ENCODE data around the gene FAM162A.

Gene FAM162A

DNA sequence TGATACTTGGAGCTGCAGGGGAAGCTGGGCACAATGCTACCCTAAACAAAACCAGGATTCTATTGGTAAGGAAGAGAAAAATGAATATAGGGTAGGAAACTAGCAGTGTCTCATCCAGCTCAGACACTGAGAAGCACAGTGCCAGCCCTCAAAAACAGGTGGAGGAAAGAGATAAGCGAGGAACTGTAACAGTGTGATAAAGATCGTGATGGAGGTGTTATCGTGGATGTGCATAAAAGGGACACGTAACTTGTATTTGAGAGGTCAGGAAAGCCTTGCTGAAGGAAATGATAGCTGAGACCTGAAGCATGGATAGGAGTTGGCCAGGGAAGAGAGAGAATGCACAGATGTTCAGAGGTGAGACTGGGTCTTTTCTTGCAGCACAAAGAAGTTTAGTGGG is 28.4 kb upstream of the FAM162A start:
- Histone ChIP-seq H3K79me1 (ENCODE audit: low read length) (no peaks in the 10 kb centered on the region), H3K4me1 (ENCODE audit: control insufficient read depth in 1 of 2, insufficient read depth in 2 of 2, low read length in 2 of 2) (no peaks in the 10 kb centered on the region), H2BK5ac (ENCODE audit: low read depth, low read length, poor library complexity) (no peak overlapping the region), H3K27ac (ENCODE audit: low read depth, low read length) (no peak overlapping the region), H2BK120ac (ENCODE audit: insufficient read depth, low read length, poor library complexity) (no peak overlapping the region), H4K12ac (ENCODE audit: low read depth, low read length) (no peak overlapping the region), H3K4ac (ENCODE audit: low read depth, low read length) (no peak overlapping the region), H3K36me3 (ENCODE audit: control insufficient read depth in 1 of 2, insufficient read depth in 2 of 2, low read length in 2 of 2) (peaks cover 0 to 2% of the 10 kb centered on the region in 2 experiments), H3K9ac (ENCODE audit: low read length) (no peak overlapping the region), H3K14ac (ENCODE audit: low read length) (no peak overlapping the region), H3K23ac (ENCODE audit: low read length) (no peak overlapping the region), H3K79me2 (ENCODE audit: control insufficient read depth, insufficient read depth, low read length, poor library complexity) (no peaks in the 10 kb centered on the region), H3K9me3 (ENCODE audit: insufficient read depth, low read depth, low read length) (no peaks in the 10 kb centered on the region), H3K27me3 (ENCODE audit: insufficient read depth, low read length) (no peaks in the 10 kb centered on the region), H2AK5ac (ENCODE audit: low read length) (no peak overlapping the region), H3K4me2 (ENCODE audit: low read length) (no peak overlapping the region), H4K91ac (ENCODE audit: low read depth, low read length) (no peak overlapping the region), H2AFZ (ENCODE audit: insufficient read depth, low read length, poor library complexity) (no peak overlapping the region), H3K4me3 (ENCODE audit: low read depth, low read length) (no peak overlapping the region), H3K18ac (ENCODE audit: low read length) (no peak overlapping the region), H2BK12ac (ENCODE audit: low read length) (no peak overlapping the region), H4K8ac (ENCODE audit: low read depth, low read length) (no peak overlapping the region)
- peak in 1 of 2 donors; percentile 47 for DNase-seq
- 90% methylated on average over 4 of the region's 4 CpGs for WGBS (ENCODE audit: extremely low coverage, insufficient coverage, insufficient read length)

DNA sequence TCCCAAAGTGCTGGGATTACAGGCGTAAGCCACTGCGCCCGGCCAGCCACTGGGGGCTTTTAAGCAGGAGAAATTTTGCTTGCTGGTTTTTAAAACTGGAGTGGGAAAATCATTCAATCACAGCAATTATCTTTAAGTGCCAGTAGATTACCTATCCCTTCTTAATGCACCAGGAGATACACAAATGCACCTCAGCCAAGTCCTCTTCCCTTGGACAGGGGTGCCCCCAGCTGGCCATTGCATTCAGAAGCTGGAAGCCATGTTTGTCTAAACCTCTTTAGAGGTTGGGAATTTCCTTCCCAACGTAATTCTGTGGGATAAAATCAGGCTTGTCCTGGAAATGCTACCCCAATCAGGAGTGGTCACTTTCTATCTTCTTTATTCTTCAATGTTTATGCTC is 27.6 kb upstream of the FAM162A start:
- no peaks in the 10 kb centered on the region for H3K79me2 ChIP-seq (ENCODE audit: control insufficient read depth, insufficient read depth, low read length, poor library complexity)
- H3K14ac ChIP-seq (ENCODE audit: low read length) = no peak overlapping the region
- H3K27me3 ChIP-seq (ENCODE audit: insufficient read depth, low read length) = no peaks in the 10 kb centered on the region
- H4K12ac ChIP-seq (ENCODE audit: low read depth, low read length) = no peak overlapping the region
- H3K23ac ChIP-seq (ENCODE audit: low read length) = no peak overlapping the region
- H3K27ac ChIP-seq (ENCODE audit: low read depth, low read length) = no peak overlapping the region
- no peak overlapping the region for H2AK5ac ChIP-seq (ENCODE audit: low read length)
- H3K4me2 ChIP-seq (ENCODE audit: low read length) = no peak overlapping the region
- H3K4me3 ChIP-seq (ENCODE audit: low read depth, low read length) = no peak overlapping the region
- no peaks in the 10 kb centered on the region for H3K9me3 ChIP-seq (ENCODE audit: insufficient read depth, low read depth, low read length)
- no peak overlapping the region for H2BK5ac ChIP-seq (ENCODE audit: low read depth, low read length, poor library complexity)
- no peak overlapping the region for H2BK12ac ChIP-seq (ENCODE audit: low read length)
- peak; percentile 49 to 61 for DNase-seq
- no peak overlapping the region for H3K4ac ChIP-seq (ENCODE audit: low read depth, low read length)
- WGBS (ENCODE audit: extremely low coverage, insufficient coverage, insufficient read length) = no CpG with 5 or more reads among the region's 4 CpGs
- peaks cover 0 to 2% of the 10 kb centered on the region in 2 experiments for H3K36me3 ChIP-seq (ENCODE audit: control insufficient read depth in 1 of 2, insufficient read depth in 2 of 2, low read length in 2 of 2)
- H3K4me1 ChIP-seq (ENCODE audit: control insufficient read depth in 1 of 2, insufficient read depth in 2 of 2, low read length in 2 of 2) = no peaks in the 10 kb centered on the region
- H3K79me1 ChIP-seq (ENCODE audit: low read length) = no peaks in the 10 kb centered on the region
- no peak overlapping the region for H2BK120ac ChIP-seq (ENCODE audit: insufficient read depth, low read length, poor library complexity)
- no peak overlapping the region for H2AFZ ChIP-seq (ENCODE audit: insufficient read depth, low read length, poor library complexity)
- H3K18ac ChIP-seq (ENCODE audit: low read length) = no peak overlapping the region
- no peak overlapping the region for H3K9ac ChIP-seq (ENCODE audit: low read length)
- no peak overlapping the region for H4K91ac ChIP-seq (ENCODE audit: low read depth, low read length)
- no peak overlapping the region for H4K8ac ChIP-seq (ENCODE audit: low read depth, low read length)

DNA sequence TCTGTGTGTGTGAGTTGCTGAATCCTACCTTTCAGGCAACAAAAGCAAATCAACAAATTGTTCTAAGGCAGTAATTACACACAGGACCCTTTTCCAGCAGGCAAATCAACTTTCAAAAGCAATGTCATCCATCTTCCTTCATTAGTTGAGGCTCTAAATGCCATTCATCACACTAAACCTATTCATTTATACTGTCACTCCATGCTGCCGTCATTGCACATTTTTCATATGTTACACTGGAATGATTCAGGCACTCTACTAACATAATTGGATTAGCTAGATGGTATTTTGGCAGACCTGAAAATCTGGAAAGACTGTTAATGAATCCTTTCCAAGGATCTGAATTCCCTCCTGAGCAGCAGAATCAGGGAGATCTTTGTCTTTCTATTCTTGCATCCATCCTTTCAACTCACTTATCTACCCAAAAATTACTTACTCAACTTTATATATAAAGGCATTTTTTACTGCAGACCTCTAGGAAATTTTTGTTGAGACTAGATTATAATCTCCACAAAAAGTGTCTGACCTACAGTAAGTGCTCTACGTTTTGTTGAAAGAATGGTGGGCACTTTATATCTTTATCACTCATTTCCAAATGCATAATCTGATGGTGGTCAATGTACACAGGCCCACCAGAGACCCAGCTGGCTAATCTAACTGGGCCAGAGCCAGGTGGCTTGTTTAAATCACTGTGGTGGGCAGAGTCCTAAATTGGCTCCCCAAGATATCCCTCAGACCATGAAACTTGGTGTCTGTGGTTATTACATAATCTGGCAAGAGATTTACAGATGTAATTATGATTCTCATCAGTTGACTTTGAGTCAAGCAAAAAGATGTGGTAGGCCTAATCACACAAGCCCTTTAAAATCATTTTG is 25.9 kb upstream of the FAM162A start:
- Histone ChIP-seq H3K4ac (ENCODE audit: low read depth, low read length) (no peak overlapping the region), H2BK120ac (ENCODE audit: insufficient read depth, low read length, poor library complexity) (no peak overlapping the region), H2BK12ac (ENCODE audit: low read length) (no peak overlapping the region), H3K27me3 (ENCODE audit: insufficient read depth, low read length) (no peaks in the 10 kb centered on the region), H2AFZ (ENCODE audit: insufficient read depth, low read length, poor library complexity) (no peak overlapping the region), H4K12ac (ENCODE audit: low read depth, low read length) (no peak overlapping the region), H2BK5ac (ENCODE audit: low read depth, low read length, poor library complexity) (no peak overlapping the region), H3K27ac (ENCODE audit: low read depth, low read length) (no peak overlapping the region), H3K23ac (ENCODE audit: low read length) (no peak overlapping the region), H3K9ac (ENCODE audit: low read length) (no peak overlapping the region), H3K4me3 (ENCODE audit: low read depth, low read length) (no peak overlapping the region), H3K79me2 (ENCODE audit: control insufficient read depth, insufficient read depth, low read length, poor library complexity) (no peaks in the 10 kb centered on the region), H3K36me3 (ENCODE audit: control insufficient read depth in 1 of 2, insufficient read depth in 2 of 2, low read length in 2 of 2) (peaks cover 4 to 5% of the 10 kb centered on the region in 2 experiments), H4K8ac (ENCODE audit: low read depth, low read length) (no peak overlapping the region), H3K18ac (ENCODE audit: low read length) (no peak overlapping the region), H3K14ac (ENCODE audit: low read length) (no peak overlapping the region), H3K79me1 (ENCODE audit: low read length) (no peaks in the 10 kb centered on the region), H2AK5ac (ENCODE audit: low read length) (no peak overlapping the region), H4K91ac (ENCODE audit: low read depth, low read length) (no peak overlapping the region), H3K9me3 (ENCODE audit: insufficient read depth, low read depth, low read length) (no peaks in the 10 kb centered on the region), H3K4me2 (ENCODE audit: low read length) (no peak overlapping the region), H3K4me1 (ENCODE audit: control insufficient read depth in 1 of 2, insufficient read depth in 2 of 2, low read length in 2 of 2) (no peaks in the 10 kb centered on the region)
- DNase-seq = peak in 1 of 2 donors; percentile 82
- WGBS (ENCODE audit: extremely low coverage, insufficient coverage, insufficient read length) = no CpG with 5 or more reads among the region's 2 CpGs

DNA sequence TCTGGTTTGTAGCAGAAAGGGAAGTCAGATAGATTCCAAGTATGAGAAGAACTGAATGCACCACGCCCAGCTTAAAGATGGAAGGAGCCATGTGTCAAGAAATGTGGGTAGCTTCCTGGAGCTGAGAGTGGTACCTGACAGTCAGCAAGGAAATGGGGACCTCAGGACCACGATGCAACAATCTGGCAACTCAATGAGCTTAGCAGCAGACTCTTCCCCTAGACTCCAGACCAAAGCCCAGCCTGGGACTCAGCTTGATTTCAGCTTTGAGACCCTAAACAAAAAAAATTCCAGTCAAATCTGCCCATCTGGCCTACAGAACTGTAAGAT is 25.3 kb upstream of the FAM162A start:
- Histone ChIP-seq H3K4me1 (ENCODE audit: control insufficient read depth in 1 of 2, insufficient read depth in 2 of 2, low read length in 2 of 2) (no peaks in the 10 kb centered on the region), H3K36me3 (ENCODE audit: control insufficient read depth in 1 of 2, insufficient read depth in 2 of 2, low read length in 2 of 2) (peaks cover 4 to 5% of the 10 kb centered on the region in 2 experiments), H3K27ac (ENCODE audit: low read depth, low read length) (no peak overlapping the region), H3K18ac (ENCODE audit: low read length) (no peak overlapping the region), H3K4me3 (ENCODE audit: low read depth, low read length) (no peak overlapping the region), H2AFZ (ENCODE audit: insufficient read depth, low read length, poor library complexity) (no peak overlapping the region), H3K4me2 (ENCODE audit: low read length) (no peak overlapping the region), H4K8ac (ENCODE audit: low read depth, low read length) (no peak overlapping the region), H4K91ac (ENCODE audit: low read depth, low read length) (no peak overlapping the region), H3K79me2 (ENCODE audit: control insufficient read depth, insufficient read depth, low read length, poor library complexity) (no peaks in the 10 kb centered on the region), H3K4ac (ENCODE audit: low read depth, low read length) (no peak overlapping the region), H3K9ac (ENCODE audit: low read length) (no peak overlapping the region), H2BK12ac (ENCODE audit: low read length) (no peak overlapping the region), H4K12ac (ENCODE audit: low read depth, low read length) (no peak overlapping the region), H3K27me3 (ENCODE audit: insufficient read depth, low read length) (no peaks in the 10 kb centered on the region), H2BK120ac (ENCODE audit: insufficient read depth, low read length, poor library complexity) (no peak overlapping the region), H3K23ac (ENCODE audit: low read length) (no peak overlapping the region), H2BK5ac (ENCODE audit: low read depth, low read length, poor library complexity) (no peak overlapping the region), H3K9me3 (ENCODE audit: insufficient read depth, low read depth, low read length) (no peaks in the 10 kb centered on the region), H3K14ac (ENCODE audit: low read length) (no peak overlapping the region), H2AK5ac (ENCODE audit: low read length) (no peak overlapping the region), H3K79me1 (ENCODE audit: low read length) (no peaks in the 10 kb centered on the region)
- no peak for DNase-seq
- WGBS (ENCODE audit: extremely low coverage, insufficient coverage, insufficient read length) = no CpG with 5 or more reads among the region's 2 CpGs
